Measurements from ENCODE around the gene DCLK2. TPM values are rescaled to one million over a fixed set of nuclear protein-coding genes. Genes with fewer than 3 reads are reported as not detected.

The DCLK2 gene
- total RNA-seq, 1 experiment from 2014 or later: 1.2 TPM

DNA sequence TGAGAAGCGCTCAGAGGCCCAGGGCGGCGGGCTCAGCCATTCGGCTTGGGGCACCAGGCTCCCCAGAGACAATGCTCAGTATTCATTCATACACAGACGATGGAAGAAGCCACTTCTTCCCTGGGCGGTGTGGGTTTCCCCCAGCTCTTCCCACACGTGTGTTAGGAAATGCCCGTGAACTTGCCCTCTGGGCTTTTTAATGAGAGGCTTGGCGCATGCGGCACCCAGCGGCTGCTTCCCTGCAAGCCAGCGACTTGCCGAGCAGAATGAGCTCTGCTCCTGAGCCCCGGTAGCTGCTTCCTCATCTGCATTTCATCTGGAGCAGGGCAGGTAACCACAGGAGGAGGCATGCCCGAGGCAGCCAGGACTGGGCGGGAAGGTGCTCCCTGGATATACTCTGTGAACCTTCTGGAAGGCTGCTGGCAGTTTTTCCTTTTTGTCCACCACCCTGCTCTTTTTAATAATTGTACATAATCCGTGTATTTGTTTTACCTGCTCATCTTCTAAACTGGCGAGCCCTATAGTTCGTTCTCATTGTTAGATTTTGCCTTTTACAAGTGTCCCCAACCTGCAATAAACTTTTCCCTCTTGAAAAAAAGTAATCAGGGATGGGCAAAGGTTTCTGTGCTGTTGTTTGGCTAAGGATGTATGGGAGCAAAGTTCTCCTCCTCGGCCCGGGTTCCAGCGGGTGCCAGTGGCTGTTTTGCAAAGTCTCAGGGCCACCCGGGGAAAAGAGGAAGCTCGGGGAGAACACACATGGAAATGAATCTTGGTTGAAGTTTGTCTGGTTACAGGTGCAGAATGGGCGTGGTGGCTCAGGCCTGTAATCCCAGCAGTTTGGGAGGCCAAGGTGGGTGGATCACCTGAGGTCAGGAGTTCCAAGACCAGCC lies 178.8 kb downstream of the DCLK2 start:
- no peak for TF ChIP-seq EZH2phosphoT487 (IDR thresholded peaks at IDR 0.05; ENCODE audit: borderline replicate concordance, low read length)
- no peak for TF ChIP-seq EZH2 (IDR thresholded peaks at IDR 0.05; ENCODE audit: low read length, unreplicated experiment)
- TF ChIP-seq, protein P1, sequence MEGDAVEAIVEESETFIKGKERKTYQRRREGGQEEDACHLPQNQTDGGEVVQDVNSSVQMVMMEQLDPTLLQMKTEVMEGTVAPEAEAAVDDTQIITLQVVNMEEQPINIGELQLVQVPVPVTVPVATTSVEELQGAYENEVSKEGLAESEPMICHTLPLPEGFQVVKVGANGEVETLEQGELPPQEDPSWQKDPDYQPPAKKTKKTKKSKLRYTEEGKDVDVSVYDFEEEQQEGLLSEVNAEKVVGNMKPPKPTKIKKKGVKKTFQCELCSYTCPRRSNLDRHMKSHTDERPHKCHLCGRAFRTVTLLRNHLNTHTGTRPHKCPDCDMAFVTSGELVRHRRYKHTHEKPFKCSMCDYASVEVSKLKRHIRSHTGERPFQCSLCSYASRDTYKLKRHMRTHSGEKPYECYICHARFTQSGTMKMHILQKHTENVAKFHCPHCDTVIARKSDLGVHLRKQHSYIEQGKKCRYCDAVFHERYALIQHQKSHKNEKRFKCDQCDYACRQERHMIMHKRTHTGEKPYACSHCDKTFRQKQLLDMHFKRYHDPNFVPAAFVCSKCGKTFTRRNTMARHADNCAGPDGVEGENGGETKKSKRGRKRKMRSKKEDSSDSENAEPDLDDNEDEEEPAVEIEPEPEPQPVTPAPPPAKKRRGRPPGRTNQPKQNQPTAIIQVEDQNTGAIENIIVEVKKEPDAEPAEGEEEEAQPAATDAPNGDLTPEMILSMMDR (conservative IDR thresholded peaks at IDR 0.05; ENCODE audit: low read depth, low read length): no peak
- Histone ChIP-seq H3K27me3 (ENCODE audit: low read length) (no peaks in the 10 kb centered on the region), H3K4me1 (ENCODE audit: insufficient read depth, low read length) (no peaks in the 10 kb centered on the region), H3K79me2 (ENCODE audit: low read length) (no peaks in the 10 kb centered on the region), H3K9me3 (ENCODE audit: low read length) (no peaks in the 10 kb centered on the region), H3K4me3 (ENCODE audit: low read length) (no peak overlapping the region), H4K20me1 (ENCODE audit: low read length) (no peaks in the 10 kb centered on the region), H2AFZ (ENCODE audit: low read length) (no peak overlapping the region), H3K27ac (ENCODE audit: low read length) (no peak overlapping the region), H3K36me3 (ENCODE audit: low read depth, low read length) (no peaks in the 10 kb centered on the region), H3K9ac (ENCODE audit: low read length) (no peak overlapping the region), H3K9me2 (replicated peaks; ENCODE audit: low read length) (no peaks in the 10 kb centered on the region), H3F3A (ENCODE audit: low read length, unreplicated experiment) (no peaks in the 10 kb centered on the region), H3K4me2 (ENCODE audit: low read length) (no peak overlapping the region)
- POLR2A ChIA-PET (ENCODE audit: unreplicated experiment): no interaction called here
- no peak for ATAC-seq
- CTCF ChIA-PET: no interaction called here
- intact Hi-C loops (cut with micrococcal nuclease): no loop called here
- no peak for DNase-seq
- BruUV-seq (replicated peaks): no TSS peak

DNA sequence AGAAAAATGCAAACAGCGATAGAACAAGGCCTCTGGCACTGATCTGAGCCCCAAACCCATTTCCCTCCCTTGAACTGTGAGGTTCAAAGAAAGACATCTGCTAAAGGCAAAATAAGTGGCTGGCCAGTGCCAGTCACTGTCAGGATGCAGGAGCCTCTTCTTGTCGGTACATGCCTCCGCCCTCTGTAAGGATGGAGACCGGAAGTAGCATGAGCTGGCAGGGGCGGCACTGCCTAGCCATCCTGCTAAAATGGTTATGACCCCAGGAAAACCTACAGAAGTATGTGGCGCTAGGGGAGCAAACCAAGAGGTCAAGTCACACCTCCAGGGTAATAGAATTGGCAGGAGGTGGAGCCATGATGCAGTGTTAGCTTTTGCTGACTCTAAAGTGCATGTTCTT lies 180.3 kb downstream of the DCLK2 start:
- no peaks in the 10 kb centered on the region for H3K27me3 ChIP-seq (ENCODE audit: low read length)
- H3K9ac ChIP-seq (ENCODE audit: low read length): no peak overlapping the region
- no peaks in the 10 kb centered on the region for H3K4me1 ChIP-seq (ENCODE audit: insufficient read depth, low read length)
- no peak overlapping the region for H3K4me3 ChIP-seq (ENCODE audit: low read length)
- H3K36me3 ChIP-seq (ENCODE audit: low read depth, low read length): no peaks in the 10 kb centered on the region
- ChIA-PET CTCF (no interaction called here), POLR2A (ENCODE audit: unreplicated experiment) (no interaction called here)
- BruUV-seq (replicated peaks): no TSS peak
- no peaks in the 10 kb centered on the region for H4K20me1 ChIP-seq (ENCODE audit: low read length)
- no peaks in the 10 kb centered on the region for H3F3A ChIP-seq (ENCODE audit: low read length, unreplicated experiment)
- no peaks in the 10 kb centered on the region for H3K9me3 ChIP-seq (ENCODE audit: low read length)
- intact Hi-C loops (cut with micrococcal nuclease): no loop called here
- no peaks in the 10 kb centered on the region for H3K79me2 ChIP-seq (ENCODE audit: low read length)
- DNase-seq: no peak
- H2AFZ ChIP-seq (ENCODE audit: low read length): no peak overlapping the region
- TF ChIP-seq EZH2 (IDR thresholded peaks at IDR 0.05; ENCODE audit: low read length, unreplicated experiment) (no peak), EZH2phosphoT487 (IDR thresholded peaks at IDR 0.05; ENCODE audit: borderline replicate concordance, low read length) (no peak)
- TF ChIP-seq, protein P1 (conservative IDR thresholded peaks at IDR 0.05; ENCODE audit: low read depth, low read length): no peak
- H3K9me2 ChIP-seq (replicated peaks; ENCODE audit: low read length): no peaks in the 10 kb centered on the region
- no peak for ATAC-seq
- H3K27ac ChIP-seq (ENCODE audit: low read length): no peak overlapping the region
- H3K4me2 ChIP-seq (ENCODE audit: low read length): no peak overlapping the region
